SH-SY5Y (cell line): ENCODE data around the gene CDK3.

ENCODE experiments used
- GATA2 ChIP-seq: IDR thresholded peaks from 2 replicates; pipeline ENCODE4 v1.6.1; 2011; ENCODE audit warnings: mild to moderate bottlenecking, low read depth, low read length
- GATA3 ChIP-seq: IDR thresholded peaks from 2 replicates; pipeline ENCODE4 v1.6.1; 2011; ENCODE audit warnings: low read depth, mild to moderate bottlenecking, low read length, moderate library complexity

The CDK3 gene

GRCh38 chr17:76033139-76033538 is 32.5 kb downstream of the CDK3 start:
- no peak for TF ChIP-seq GATA2
- TF ChIP-seq GATA3 = no peak

DNA sequence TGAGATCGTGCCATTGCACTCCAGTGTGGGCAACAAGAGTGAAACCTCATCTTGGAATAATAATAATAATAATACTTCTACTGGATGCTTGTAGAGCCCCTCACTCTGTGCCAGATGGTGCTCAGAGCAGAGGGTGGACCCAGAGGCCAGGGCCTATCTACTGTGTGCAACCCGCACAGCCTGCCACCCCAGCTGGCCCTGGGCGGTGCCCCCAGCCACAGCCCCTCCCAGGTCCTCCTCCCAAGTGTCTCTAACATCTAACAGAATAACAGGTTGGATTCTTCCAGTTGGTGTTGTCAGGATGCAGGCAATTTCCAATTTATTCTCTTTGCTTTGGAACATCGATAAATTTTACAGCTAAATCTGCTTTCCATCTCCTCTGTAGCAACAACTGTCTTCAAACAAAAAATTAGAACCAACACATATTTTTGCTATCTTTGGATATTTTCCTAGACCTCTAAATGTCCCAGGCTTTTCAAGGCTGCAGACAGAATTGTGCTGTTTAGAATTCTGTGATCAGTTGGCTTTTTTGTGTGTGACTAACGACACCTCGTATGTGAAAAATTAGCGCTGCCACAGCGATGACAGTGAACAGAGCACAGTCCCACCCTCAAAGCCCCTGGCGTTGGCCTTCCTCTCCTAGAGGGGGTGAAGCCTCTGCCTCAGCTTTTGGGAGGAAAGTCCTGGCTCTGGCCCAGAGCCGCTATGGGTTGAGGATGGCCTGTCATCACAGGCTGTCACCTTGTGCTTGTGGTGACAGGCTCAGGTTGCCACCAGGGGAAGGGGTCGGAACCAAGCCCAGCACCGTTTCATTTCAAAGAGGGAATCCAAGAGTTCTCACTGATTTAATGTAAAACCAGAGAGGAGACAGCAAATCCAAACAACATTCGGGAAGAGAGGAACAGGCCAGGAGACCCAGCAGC is 34.0 kb downstream of the CDK3 start:
- no peak for TF ChIP-seq GATA2
- no peak for TF ChIP-seq GATA3

GRCh38 chr17:76036497-76037261 is 36.0 kb downstream of the CDK3 start:
- TF ChIP-seq GATA2 (no peak), GATA3 (no peak)

- TF ChIP-seq GATA2 (no peak), GATA3 (no peak)
Measured at GRCh38 chr17:76038050-76038449, 37.4 kb downstream of the CDK3 start.

DNA sequence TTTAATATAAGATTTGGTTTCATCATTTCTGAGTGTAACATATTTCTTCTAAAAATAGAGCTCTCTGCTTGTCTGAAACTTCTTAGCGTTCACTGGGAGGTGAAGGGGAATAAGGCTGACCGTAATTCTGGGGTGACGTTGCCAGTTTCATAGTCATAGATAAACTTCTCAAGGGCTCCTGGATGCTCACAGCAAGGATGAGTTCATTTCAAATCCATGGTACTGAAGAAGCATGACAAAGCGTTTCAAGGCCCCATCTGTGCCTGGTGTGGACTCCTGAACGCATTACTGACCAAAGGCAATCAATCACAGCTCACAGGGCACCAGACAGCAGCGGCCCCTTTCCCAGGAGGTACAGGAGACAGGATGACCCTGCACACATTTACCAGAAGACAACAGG is 38.5 kb downstream of the CDK3 start:
- TF ChIP-seq GATA2 (no peak), GATA3 (no peak)

DNA sequence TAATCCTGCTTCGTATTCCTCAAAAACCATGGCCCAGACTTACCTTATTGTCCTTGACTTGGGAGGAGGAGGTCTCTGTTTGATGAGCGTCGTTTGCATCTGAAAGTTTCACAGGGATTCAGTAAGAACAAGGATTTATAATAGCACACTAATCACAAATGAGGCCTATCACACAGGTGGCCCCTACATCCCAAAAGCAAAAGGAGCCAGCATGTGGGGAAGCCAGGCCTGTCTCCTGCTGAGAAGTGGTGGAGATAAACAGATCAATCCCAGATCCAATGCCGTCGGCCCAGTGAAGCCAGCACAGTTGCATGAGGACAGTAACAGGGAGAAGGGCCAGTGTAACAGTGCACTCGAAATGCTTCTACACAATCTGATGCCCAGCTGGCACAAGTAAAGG is 39.7 kb downstream of the CDK3 start:
- no peak for TF ChIP-seq GATA2
- TF ChIP-seq GATA3 = no peak

GRCh38 chr17:76046064-76046463 is 45.4 kb downstream of the CDK3 start:
- TF ChIP-seq GATA3 (no peak), GATA2 (peak; percentile 55)

GRCh38 chr17:76048025-76048605 is 47.5 kb downstream of the CDK3 start:
- TF ChIP-seq GATA3 (no peak), GATA2 (no peak)

- no peak for TF ChIP-seq GATA2
- no peak for TF ChIP-seq GATA3
Measured at GRCh38 chr17:76048711-76049110, 48.1 kb downstream of the CDK3 start.

DNA sequence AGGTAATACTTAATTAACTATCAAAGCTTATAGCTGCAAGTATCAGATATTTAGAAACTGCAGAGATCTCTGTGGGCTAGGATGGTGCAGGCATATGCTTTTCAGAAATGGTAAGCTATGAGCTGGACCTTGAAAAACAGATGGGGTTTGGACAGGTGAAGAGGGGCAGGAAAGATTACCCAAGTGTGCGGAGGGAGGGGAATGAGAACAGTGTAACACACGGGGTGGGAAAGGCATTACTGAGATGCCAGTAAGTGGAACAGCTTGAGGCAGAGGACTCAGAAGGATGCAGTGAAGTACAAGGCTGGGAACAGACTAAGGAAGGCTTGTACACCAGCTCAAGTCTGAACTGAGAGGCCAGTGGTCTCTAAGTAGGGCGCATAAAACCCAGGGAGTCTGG is 48.6 kb downstream of the CDK3 start:
- TF ChIP-seq GATA3 (no peak), GATA2 (no peak)

- TF ChIP-seq GATA3 (no peak), GATA2 (no peak)
Measured at GRCh38 chr17:76049836-76050537, 49.3 kb downstream of the CDK3 start.

- TF ChIP-seq GATA3 = no peak
- no peak for TF ChIP-seq GATA2
Measured at GRCh38 chr17:76050538-76051467, 50.1 kb downstream of the CDK3 start.

DNA sequence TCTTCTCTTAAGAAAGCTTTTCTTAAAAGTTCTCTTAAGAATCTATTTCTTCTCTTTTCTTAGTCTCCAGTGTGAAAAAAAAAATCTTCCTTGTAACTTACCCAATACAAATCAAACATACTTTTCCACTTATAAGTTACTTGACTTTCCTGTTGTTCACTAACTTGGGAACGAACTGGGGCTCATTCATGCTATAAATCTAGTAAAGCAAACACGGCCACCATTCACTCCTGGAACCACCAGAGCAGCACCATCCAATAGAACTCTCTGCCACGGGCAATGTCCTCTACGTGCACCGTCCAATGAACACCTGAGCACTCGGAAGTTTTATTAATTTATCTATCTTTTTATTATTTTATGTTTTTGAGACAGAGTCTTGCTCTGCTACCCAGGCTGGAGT is 50.9 kb downstream of the CDK3 start:
- no peak for TF ChIP-seq GATA3
- TF ChIP-seq GATA2 = no peak
